ENCODE data around the gene COL5A2. TPM values are rescaled to one million over a fixed set of nuclear protein-coding genes. Genes with fewer than 3 reads are reported as not detected.

Gene COL5A2
- total and polyA plus RNA-seq, 12 donors: 5.2 to 46.4 (median 14.5) TPM

- no peak overlapping the region for H3K4me3 ChIP-seq
- H3K27me3 ChIP-seq: no peaks in the 10 kb centered on the region
- H3K27ac ChIP-seq: no peak overlapping the region
- TF ChIP-seq POLR2A (IDR thresholded peaks at IDR 0.05) (no peak), CTCF (IDR thresholded peaks at IDR 0.05) (no peak)
- no peaks in the 10 kb centered on the region for H3K9me3 ChIP-seq (replicated peaks in 1 of 3)
- 33 to 52% (median 45%) methylated on average over 2 of the region's 2 CpGs for WGBS, 4 donors
- H3K4me1 ChIP-seq (replicated peaks in 1 of 2): peaks cover 0 to 5% of the 10 kb centered on the region in 2 donors
- H3K36me3 ChIP-seq (replicated peaks in 1 of 2): no peaks in the 10 kb centered on the region
- intact Hi-C loops (cut with DNase I): no loop called here
- DNase-seq: no peak
Observed at GRCh38 chr2:189086710-189087109, 92.9 kb downstream of the COL5A2 start.

DNA sequence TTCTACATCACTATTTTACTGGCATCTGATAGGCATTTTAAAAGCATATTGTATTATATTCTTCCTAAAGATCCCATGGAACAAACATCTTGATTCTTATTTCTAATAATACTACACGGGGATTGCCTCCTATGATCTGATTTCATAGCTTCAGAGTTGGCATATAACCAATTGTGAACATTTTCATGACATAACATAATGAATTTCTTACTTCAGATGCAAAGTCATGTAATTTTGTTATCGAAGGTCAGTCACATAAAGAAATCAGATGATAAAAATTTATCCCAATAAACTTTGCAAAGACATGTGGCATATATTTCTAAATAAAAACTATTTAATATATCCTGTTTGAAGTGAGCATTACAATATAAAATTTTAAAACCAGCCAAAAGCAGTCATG lies 93.3 kb downstream of the COL5A2 start:
- 55 to 75% (median 64%) methylated on average over 2 of the region's 2 CpGs for WGBS, 4 donors

GRCh38 chr2:189083606-189084005 lies 96.0 kb downstream of the COL5A2 start:
- no peak overlapping the region for H3K4me3 ChIP-seq
- peaks cover 0 to 5% of the 10 kb centered on the region in 2 donors for H3K4me1 ChIP-seq (replicated peaks in 1 of 2)
- H3K36me3 ChIP-seq (replicated peaks in 1 of 2): no peaks in the 10 kb centered on the region
- H3K9me3 ChIP-seq (replicated peaks in 1 of 3): no peaks in the 10 kb centered on the region
- 86 to 98% (median 90%) methylated on average over 3 of the region's 3 CpGs for WGBS, 4 donors
- intact Hi-C loops (cut with DNase I): no loop called here
- DNase-seq: no peak
- no peak for TF ChIP-seq CTCF (IDR thresholded peaks at IDR 0.05)
- no peak overlapping the region for H3K27ac ChIP-seq
- no peaks in the 10 kb centered on the region for H3K27me3 ChIP-seq

More for the DNA sequence above, 93.3 kb downstream of the COL5A2 start:
- H3K4me3 ChIP-seq: no peak overlapping the region
- H3K27me3 ChIP-seq: no peaks in the 10 kb centered on the region
- H3K9me3 ChIP-seq (replicated peaks in 1 of 3): no peaks in the 10 kb centered on the region
- H3K36me3 ChIP-seq (replicated peaks in 1 of 2): no peaks in the 10 kb centered on the region
- DNase-seq: no peak
- H3K4me1 ChIP-seq (replicated peaks in 1 of 2): peaks cover 0 to 5% of the 10 kb centered on the region in 2 donors
- TF ChIP-seq POLR2A (IDR thresholded peaks at IDR 0.05): no peak
- TF ChIP-seq CTCF (IDR thresholded peaks at IDR 0.05): no peak
- intact Hi-C loops (cut with DNase I): no loop called here
- no peak overlapping the region for H3K27ac ChIP-seq

DNA sequence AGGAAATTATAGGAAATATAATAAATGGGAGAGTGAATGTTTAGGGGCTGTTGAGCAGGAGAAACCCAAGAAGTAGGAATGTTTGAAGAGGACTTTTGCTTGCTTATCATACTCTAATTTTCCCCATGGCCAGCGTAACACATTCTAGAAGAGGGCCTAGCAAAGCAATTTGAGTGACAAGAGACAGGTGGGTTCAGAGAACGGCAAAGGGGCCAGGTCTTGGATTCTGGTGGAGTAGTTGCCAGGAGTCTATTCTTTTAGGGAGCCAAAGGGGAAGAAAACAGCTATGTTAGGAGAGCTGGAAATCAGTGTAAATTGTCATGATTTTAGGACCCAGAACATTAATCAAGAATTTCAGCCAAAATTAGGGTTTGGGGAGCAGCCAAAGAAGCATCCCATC lies 96.5 kb downstream of the COL5A2 start:
- Histone ChIP-seq H3K4me3 (no peak overlapping the region), H3K27ac (no peak overlapping the region), H3K9me3 (replicated peaks in 1 of 3) (no peaks in the 10 kb centered on the region), H3K4me1 (replicated peaks in 1 of 2) (peaks cover 0 to 5% of the 10 kb centered on the region in 2 donors), H3K27me3 (no peaks in the 10 kb centered on the region), H3K36me3 (replicated peaks in 1 of 2) (no peaks in the 10 kb centered on the region)
- 51 to 82% (median 71%) methylated on average over 2 of the region's 2 CpGs for WGBS, 4 donors
- TF ChIP-seq POLR2A (IDR thresholded peaks at IDR 0.05) (no peak), CTCF (IDR thresholded peaks at IDR 0.05) (no peak)
- intact Hi-C loops (cut with DNase I): no loop called here
- no peak for DNase-seq

Measured in adrenal gland (tissue), 12 donors.